ENCODE data around the gene LENG8. TPM values are rescaled to one million over a fixed set of nuclear protein-coding genes. Genes with fewer than 3 reads are reported as not detected.

Gene LENG8
- total RNA-seq, 2 experiments from 2014 or later: 165 to 170 TPM

- CTCF ChIA-PET: interaction anchor here (0.6 to 1.7 kb wide), 16 partner anchors 11 to 255 kb away, joined by 3 to 10 read pairs (median 4); partner anchors contain the start of gene LAIR1
These were observed 32.9 kb upstream of the LENG8 start for GRCh38 chr19:54415901-54416673.

GRCh38 chr19:54416695-54417491 lies 32.1 kb upstream of the LENG8 start:
- no peaks in the 10 kb centered on the region for H3K9me3 Mint-ChIP-seq
- POLR2A ChIA-PET: interaction anchor here (0.6 to 1.9 kb wide), 3 partner anchors 26 to 216 kb away, joined by 3 to 4 read pairs (median 4); no protein-coding TSS in a partner anchor
- H3K27ac Mint-ChIP-seq: no peak overlapping the region

More at GRCh38 chr19:54415901-54416673, 32.9 kb upstream of the LENG8 start:
- Mint-ChIP-seq H3K4me3 (no peak overlapping the region), H3K9me3 (no peaks in the 10 kb centered on the region), H3K4me1 (ENCODE audit: low read depth) (peaks cover 15% of the 10 kb centered on the region), H3K27ac (no peak overlapping the region), H3K27me3 (peaks cover 36% of the 10 kb centered on the region), H3K36me3 (ENCODE audit: low read depth) (no peaks in the 10 kb centered on the region)
- intact Hi-C loops (cut with micrococcal nuclease): no loop called here
- no peak for TF ChIP-seq CTCF (IDR thresholded peaks at IDR 0.05)
- no peak for ATAC-seq
- no peak for DNase-seq
- POLR2A ChIA-PET: interaction anchor here (0.6 to 1.9 kb wide), 5 partner anchors 26 to 215 kb away, joined by 3 to 5 read pairs (median 4); partner anchors contain the start of gene LENG8

GRCh38 chr19:54418030-54418929 lies 30.7 kb upstream of the LENG8 start:
- Mint-ChIP-seq H3K9me3 (no peaks in the 10 kb centered on the region), H3K4me1 (ENCODE audit: low read depth) (peaks cover 15% of the 10 kb centered on the region), H3K36me3 (ENCODE audit: low read depth) (no peaks in the 10 kb centered on the region), H3K4me3 (peak overlapping the region; percentile 17), H3K27ac (peak overlapping the region; percentile 68), H3K27me3 (peaks cover 34% of the 10 kb centered on the region)
- intact Hi-C loops (cut with micrococcal nuclease): no loop called here
- ATAC-seq (peak; percentile 66), DNase-seq (peak; percentile 72)
- POLR2A ChIA-PET: no interaction called here
- CTCF ChIA-PET: interaction anchor here (0.5 kb wide), 1 partner anchor 27 kb away, joined by 3 read pairs; no protein-coding TSS in a partner anchor
- no peak for TF ChIP-seq CTCF (IDR thresholded peaks at IDR 0.05)

More at GRCh38 chr19:54416695-54417491, 32.1 kb upstream of the LENG8 start:
- H3K27me3 Mint-ChIP-seq: peaks cover 35% of the 10 kb centered on the region
- intact Hi-C loops (cut with micrococcal nuclease): no loop called here
- peaks cover 15% of the 10 kb centered on the region for H3K4me1 Mint-ChIP-seq (ENCODE audit: low read depth)
- DNase-seq (no peak), ATAC-seq (no peak)
- H3K4me3 Mint-ChIP-seq: no peak overlapping the region
- TF ChIP-seq CTCF (IDR thresholded peaks at IDR 0.05): no peak
- CTCF ChIA-PET: interaction anchor here (0.6 to 1.7 kb wide), 7 partner anchors 13 to 151 kb away, joined by 3 to 8 read pairs (median 4); partner anchors contain the start of gene LAIR1
- H3K36me3 Mint-ChIP-seq (ENCODE audit: low read depth): no peaks in the 10 kb centered on the region

- POLR2A ChIA-PET: no interaction called here
- CTCF ChIA-PET: interaction anchor here (0.5 to 2.6 kb wide), 2 partner anchors 28 kb away, joined by 3 to 8 read pairs; no protein-coding TSS in a partner anchor
- Mint-ChIP-seq H3K4me3 (no peak overlapping the region), H3K27me3 (peaks cover 34% of the 10 kb centered on the region), H3K9me3 (no peaks in the 10 kb centered on the region), H3K4me1 (ENCODE audit: low read depth) (peaks cover 15% of the 10 kb centered on the region), H3K27ac (no peak overlapping the region), H3K36me3 (ENCODE audit: low read depth) (no peaks in the 10 kb centered on the region)
- ATAC-seq (no peak), DNase-seq (no peak)
- intact Hi-C loops (cut with micrococcal nuclease): no loop called here
- TF ChIP-seq CTCF (IDR thresholded peaks at IDR 0.05): no peak
These were observed 29.8 kb upstream of the LENG8 start for GRCh38 chr19:54418930-54419800.

Data from activated CD8-positive, alpha-beta T cell treated with anti-CD3 and anti-CD28 coated beads for 36 hours (primary cell).